GM12864 (cell line): ENCODE measurements around the gene RANBP3.

ENCODE experiments used
- DNase-seq: peaks from one replicate; pipeline ENCODE4 v3.0.0-alpha.2; 2011; ENCODE audit warnings: low read depth
- H3K4me3 ChIP-seq: 2 replicates; pipeline ENCODE4 v1.5.1; 2011; ENCODE audit warnings: mild to moderate bottlenecking, low read depth, low read length, control low read depth
- CTCF ChIP-seq: IDR thresholded peaks from 2 replicates; pipeline ENCODE4 v1.5.1; 2011; ENCODE audit warnings: low read depth, mild to moderate bottlenecking, moderate library complexity, low read length, control low read depth, inconsistent platforms; ENCODE audit errors: missing control alignments

RANBP3 gene

GRCh38 chr19:5969476-5969875 is 8.5 kb downstream of the RANBP3 start:
- TF ChIP-seq CTCF, result no peak
- no peak overlapping the region for H3K4me3 ChIP-seq
- DNase-seq, result no peak

- DNase-seq, result no peak
- no peak overlapping the region for H3K4me3 ChIP-seq
- TF ChIP-seq CTCF, result no peak
Measured at GRCh38 chr19:5968431-5969373, 9.2 kb downstream of the RANBP3 start.

- DNase-seq, result peak; percentile 36
- no peak overlapping the region for H3K4me3 ChIP-seq
- peak; percentile 90 for TF ChIP-seq CTCF
Measured at GRCh38 chr19:5967994-5968430, 9.9 kb downstream of the RANBP3 start.

GRCh38 chr19:5967571-5967970 is 10.4 kb downstream of the RANBP3 start:
- H3K4me3 ChIP-seq, result no peak overlapping the region
- DNase-seq, result no peak
- TF ChIP-seq CTCF, result no peak

- no peak for TF ChIP-seq CTCF
- no peak for DNase-seq
- no peak overlapping the region for H3K4me3 ChIP-seq
Measured at GRCh38 chr19:5966941-5967340, 11.0 kb downstream of the RANBP3 start.

GRCh38 chr19:5966215-5966614 is 11.7 kb downstream of the RANBP3 start:
- TF ChIP-seq CTCF, result no peak
- no peak overlapping the region for H3K4me3 ChIP-seq
- DNase-seq, result no peak
